GM12873 (cell line): Measurements from ENCODE around the gene SCUBE1.

Source experiments
- CTCF ChIP-seq: IDR thresholded peaks from 2 replicates; pipeline ENCODE4 v1.5.1; 2012; ENCODE audit warnings: low read depth, mild to moderate bottlenecking, moderate library complexity, low read length, control low read depth; ENCODE audit not compliant: insufficient read depth; ENCODE audit errors: missing control alignments

The SCUBE1 gene

GRCh38 chr22:43253839-43254238, 89.3 kb downstream of the SCUBE1 start:
- no peak for TF ChIP-seq CTCF

- no peak for TF ChIP-seq CTCF
These were observed 90.9 kb downstream of the SCUBE1 start for GRCh38 chr22:43252319-43252718.

GRCh38 chr22:43249789-43250471, 93.2 kb downstream of the SCUBE1 start:
- TF ChIP-seq CTCF: no peak

GRCh38 chr22:43247546-43248260, 95.5 kb downstream of the SCUBE1 start:
- no peak for TF ChIP-seq CTCF

- TF ChIP-seq CTCF: no peak
These were observed 97.0 kb downstream of the SCUBE1 start for GRCh38 chr22:43246188-43246587.

GRCh38 chr22:43245717-43246116, 97.5 kb downstream of the SCUBE1 start:
- TF ChIP-seq CTCF: no peak

GRCh38 chr22:43244803-43245527, 98.2 kb downstream of the SCUBE1 start:
- TF ChIP-seq CTCF: no peak
